ENCODE data around the gene RAPSN.

RAPSN gene

DNA sequence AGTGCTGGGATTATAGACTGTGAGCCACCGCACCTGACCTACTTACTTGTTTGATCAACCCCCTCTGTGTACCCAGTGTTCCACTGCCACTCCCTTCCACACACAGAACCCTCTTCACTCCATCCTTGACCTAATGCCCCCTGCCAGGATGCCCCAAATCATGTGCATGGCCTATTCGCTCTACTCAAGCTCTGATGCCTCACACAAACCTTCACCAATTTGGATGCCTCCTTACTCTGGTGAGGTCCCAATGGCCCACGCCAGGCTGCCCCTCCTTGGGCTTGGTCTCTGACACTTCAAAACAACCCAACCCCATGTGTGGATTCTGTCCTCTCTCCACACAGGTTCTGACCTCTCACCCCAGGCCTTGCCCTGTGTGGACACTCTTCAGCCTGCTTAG lies 13.2 kb downstream of the RAPSN start:
- in situ Hi-C loops (cut with MboI; ENCODE audit: low sequenced_read_pairs) = no loop called here

DNA sequence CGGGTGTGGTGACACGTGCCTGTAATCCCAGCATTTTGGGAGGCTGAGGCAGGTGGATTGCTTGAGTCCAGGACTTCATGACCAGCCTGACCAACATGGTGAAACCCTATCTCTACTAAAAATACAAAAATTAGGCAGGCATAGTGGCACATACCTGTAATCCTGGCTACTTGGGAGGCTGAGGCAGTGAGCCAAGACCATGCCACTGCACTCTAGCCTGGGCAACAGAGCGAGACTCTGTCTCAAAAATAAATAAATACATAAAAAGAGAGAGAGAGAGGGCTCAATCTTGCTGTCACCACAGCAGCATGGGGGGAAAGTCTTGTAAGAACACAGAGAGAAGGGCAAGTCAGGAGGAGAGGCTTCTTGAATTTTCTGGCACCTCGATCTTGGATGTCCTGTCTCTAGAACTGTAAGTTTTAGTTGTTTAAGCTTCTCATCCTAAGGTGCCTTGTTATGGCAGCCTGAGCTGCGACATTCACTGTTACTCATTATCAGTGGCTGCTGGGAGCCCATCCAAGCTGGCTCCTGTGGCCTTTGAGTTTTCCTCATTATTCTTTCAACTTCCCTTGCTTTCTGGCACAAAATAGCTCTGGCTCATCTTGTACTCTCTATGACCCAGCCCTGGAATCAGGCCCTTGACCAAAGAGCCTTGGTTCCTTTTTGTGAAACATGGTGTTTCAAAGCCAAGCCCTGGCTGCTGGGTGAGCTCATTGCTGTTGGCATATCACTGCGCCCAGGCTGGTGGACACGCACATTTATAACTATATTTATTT lies 14.7 kb downstream of the RAPSN start:
- in situ Hi-C loops (cut with MboI; ENCODE audit: low sequenced_read_pairs) = no loop called here

DNA sequence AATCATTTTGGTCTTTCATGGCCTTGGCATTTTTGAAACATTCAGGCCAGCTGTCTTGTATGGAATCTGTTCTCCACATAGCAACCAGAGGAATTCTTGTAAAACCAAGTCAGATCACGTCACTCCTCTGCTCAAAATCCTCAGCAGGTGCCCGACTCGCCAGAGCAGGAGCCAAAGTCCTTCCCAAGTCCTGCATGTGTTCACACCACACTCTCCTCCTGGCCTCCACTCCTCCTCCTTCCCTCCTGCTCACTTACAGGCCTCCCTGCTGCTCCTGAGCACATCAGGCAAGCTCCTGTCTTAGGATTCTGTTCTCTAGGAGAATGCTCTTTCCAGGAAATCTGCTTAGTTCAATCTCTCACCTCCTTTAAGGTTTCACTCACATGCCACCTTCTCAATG lies 15.8 kb downstream of the RAPSN start:
- in situ Hi-C loops (cut with MboI; ENCODE audit: low sequenced_read_pairs) = no loop called here

DNA sequence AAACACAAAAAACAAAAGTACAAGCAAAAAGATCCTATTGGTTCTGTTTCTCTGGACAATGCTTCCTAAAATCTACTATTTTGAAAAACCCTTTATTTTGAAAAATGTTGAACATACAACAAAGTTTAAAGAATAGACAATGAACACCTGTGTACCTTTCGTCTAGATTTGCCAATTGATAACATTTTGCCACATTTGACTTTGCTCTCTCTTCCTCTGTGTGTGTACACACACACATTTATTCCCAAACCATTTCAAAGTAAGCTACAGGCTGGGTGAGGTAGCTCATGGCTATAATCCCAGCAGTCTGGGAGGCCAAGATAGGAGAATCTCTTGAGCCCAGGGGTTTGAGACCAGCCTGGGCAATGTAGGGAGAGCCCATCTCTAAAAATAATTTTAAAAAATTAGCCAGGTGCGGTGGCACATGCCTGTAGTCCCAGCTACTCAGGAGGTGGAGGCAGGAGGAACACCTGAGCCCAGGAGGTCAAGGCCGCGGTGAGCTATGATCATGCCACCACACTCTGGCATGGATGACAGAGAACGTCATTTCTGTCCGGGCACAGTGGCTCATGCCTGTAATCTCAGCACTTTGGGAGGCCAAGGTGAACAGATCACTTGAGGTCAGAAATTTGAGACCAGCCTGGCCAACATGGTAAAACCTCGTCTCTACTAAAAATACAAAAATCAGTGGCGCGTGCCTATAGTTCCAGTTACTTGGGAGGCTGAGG lies 17.4 kb downstream of the RAPSN start:
- in situ Hi-C loops (cut with MboI; ENCODE audit: low sequenced_read_pairs) = no loop called here

DNA sequence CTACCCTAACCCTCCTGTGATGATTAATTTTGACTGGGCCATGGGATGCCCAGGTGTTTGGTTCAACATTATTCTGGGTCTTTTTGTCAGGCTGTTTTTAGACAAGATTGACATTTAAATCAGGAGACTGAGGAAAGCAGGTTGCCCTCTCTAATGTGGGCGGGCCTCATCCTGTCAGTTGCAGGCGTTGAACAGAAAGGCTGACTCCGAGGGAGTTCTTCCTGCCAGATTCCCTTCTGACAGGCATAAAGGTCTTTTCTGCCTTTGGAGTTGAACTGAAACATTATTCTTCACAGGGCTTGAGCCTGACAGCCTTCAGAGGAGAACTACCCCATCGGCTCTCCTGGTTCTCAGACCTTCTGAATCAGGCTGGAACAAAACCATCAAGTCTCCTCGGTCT lies 18.4 kb downstream of the RAPSN start:
- in situ Hi-C loops (cut with MboI; ENCODE audit: low sequenced_read_pairs) = no loop called here

DNA sequence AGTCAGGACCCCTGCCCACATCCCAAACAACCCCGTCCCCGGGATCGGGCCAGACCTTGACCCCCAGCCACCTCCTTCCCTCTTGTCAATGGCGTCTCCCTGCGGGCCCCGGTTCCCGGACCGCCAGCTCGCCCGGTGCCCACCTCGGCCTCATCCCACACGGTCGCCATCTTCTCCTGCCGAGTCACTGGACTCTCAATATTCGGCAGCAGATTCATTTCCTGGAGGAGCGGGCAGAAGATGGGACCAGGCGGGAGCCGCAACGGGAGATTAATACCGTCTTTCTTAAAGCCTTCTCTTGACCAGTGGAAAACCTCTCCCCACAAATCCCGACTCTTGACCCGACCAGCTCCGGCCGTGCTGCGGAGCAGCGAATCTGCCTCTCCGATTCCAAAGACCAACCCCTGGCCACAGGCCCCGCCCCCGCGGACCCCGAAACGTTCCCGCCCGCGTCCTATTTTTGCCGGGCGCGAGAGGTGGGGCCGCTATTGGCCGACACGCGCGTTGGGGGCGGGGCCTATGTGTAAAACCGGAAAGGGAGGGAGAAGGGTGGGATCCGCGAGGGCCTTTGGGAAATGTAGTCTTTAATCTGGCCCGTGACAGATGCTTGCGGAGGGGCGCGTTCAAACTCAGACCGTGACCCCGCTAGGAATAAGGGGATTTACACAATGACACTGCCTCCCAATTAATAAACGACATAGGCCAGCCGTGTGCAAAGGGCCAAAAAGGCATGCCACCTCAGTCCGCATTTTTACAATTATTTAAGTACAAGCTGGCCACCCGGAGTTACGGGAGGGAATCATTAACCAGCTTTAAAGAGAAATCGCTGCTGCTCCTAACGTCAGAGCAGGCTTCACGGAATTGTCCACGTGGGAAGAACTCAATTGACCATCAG lies 22.6 kb downstream of the RAPSN start, which contains the start of gene PSMC3:
Gene PSMC3 (minus strand): TSS at position 378 of the 895 bp plus-strand sequence. CDS start 160 bp downstream, at position 218.
- in situ Hi-C loops (cut with MboI; ENCODE audit: low sequenced_read_pairs) = no loop called here

DNA sequence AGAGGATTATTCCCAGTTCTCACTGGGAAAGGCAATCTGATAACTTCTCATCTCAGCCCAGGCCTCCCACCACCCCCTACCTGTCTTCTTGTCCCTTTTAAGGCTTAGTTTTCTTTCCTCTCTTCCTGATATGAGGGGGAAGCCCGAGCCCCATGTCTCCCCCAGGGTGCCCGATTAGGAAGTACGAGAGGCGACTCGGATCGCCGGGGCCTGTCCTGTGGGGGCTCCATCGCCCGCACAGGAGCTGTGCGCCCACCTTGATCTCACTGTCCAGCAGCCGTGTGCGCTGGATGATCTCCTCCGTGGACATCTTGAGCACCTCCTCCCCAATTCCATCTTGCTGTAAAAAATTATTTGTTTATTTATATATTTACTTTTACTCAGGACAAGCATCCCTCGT lies 23.3 kb downstream of the RAPSN start:
- in situ Hi-C loops (cut with MboI; ENCODE audit: low sequenced_read_pairs) = no loop called here

DNA sequence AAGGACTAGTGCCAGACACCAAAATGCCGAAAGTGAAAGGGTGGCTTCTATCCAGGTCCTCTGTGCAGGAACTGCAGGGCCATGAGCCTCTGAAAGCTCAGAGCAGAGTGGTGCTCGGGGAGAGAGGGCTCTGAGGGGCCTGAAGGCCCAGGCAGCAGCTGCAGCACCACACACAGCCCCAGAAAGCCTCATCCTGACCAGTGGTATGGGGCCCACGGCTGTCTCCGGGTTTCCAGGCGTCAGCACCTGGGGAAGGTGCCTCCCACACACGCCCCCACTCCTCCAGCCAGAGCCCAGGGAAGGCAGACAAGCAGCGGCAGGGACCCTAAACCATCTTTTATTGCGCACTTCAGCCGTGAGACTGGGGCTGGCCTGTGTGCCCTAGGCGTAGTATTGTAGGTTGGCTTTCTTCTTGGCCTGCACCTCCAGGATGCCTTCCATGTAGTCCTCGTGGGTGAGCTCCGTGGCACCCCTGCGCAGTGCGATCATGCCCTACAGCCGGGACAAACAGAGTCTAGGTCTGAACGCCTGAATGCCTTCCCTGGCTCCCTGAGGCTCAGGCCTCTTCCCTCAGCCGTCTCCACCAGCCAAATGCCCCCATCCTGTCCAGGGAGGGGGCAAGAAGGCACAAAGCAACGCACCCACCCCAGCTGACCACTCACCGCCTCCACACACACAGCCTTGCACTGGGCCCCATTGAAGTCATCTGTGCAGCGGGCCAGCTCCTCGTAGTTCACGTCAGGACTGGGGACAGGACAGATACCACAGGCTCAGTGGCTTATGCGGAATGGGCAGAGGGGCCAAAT lies 30.3 kb downstream of the RAPSN start:
- in situ Hi-C loops (cut with MboI; ENCODE audit: low sequenced_read_pairs) = no loop called here

DNA sequence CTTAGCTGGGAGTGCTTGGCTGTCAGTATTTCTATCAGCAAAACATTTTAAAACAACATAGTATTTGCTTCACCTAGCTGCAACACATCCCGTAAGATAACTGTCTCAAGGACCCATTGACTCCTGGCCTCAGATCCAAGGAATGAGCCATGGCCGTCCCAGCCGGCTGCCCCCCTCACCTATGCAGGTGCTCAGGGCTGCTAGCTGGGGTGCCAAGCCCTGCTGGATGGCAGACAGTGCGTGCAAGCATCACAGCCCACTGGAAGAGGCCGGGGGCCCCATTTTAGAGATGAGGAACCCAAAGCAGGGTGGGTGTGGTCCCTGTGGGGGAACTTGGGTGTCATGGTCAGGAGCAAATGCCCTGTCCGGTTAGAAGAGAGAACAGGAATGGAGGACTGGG lies 31.2 kb downstream of the RAPSN start:
- in situ Hi-C loops (cut with MboI; ENCODE audit: low sequenced_read_pairs) = no loop called here

DNA sequence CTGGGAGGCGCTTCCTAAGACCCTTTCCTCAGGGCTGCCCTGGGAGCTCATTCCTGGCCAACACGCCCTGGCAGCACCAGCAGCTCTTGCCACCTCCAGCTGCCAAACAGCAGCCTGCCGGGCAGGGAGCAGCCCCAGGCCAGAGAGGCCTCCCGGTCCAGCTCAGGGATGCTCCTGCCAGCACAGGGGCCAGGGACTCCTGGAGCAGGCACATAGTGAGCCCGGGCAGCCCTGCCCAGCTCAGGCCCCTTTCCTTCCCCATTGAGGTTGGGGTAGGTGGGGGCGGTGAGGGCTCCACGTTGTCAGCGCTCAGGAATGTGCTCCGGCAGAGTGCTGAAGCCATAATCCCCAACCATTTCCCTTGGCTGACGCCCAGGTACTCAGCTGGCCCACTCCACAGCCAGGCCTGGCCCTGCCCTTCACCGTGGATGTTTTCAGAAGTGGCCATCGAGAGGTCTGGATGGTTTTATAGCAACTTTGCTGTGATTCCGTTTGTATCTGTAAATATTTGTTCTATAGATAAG lies 32.9 kb downstream of the RAPSN start:
- in situ Hi-C loops (cut with MboI; ENCODE audit: low sequenced_read_pairs) = no loop called here

DNA sequence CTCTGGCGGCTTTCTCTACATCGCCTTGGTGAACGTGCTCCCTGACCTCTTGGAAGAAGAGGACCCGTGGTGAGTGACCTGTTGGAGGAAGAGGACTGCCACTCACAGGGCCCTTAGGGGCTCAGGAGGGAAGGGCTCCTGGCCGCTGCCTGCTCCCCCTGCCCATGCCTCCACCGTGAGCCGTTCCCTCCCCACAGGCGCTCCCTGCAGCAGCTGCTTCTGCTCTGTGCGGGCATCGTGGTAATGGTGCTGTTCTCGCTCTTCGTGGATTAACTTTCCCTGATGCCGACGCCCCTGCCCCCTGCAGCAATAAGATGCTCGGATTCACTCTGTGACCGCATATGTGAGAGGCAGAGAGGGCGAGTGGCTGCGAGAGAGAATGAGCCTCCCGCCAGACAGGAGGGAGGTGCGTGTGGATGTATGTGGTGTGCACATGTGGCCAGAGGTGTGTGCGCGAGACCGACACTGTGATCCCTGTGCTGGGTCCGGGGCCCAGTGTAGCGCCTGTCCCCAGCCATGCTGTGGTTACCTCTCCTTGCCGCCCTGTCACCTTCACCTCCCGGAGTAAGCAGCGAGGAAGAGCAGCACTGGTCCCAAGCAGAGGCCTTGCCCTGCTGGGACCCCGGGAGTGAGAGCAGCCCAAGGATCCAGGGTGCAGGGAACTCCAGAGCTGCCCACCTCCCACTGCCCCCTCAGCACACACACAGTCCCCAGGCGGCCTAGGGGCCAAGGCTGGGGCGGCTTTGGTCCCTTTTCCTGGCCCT lies 33.7 kb downstream of the RAPSN start:
- in situ Hi-C loops (cut with MboI; ENCODE audit: low sequenced_read_pairs) = no loop called here

DNA sequence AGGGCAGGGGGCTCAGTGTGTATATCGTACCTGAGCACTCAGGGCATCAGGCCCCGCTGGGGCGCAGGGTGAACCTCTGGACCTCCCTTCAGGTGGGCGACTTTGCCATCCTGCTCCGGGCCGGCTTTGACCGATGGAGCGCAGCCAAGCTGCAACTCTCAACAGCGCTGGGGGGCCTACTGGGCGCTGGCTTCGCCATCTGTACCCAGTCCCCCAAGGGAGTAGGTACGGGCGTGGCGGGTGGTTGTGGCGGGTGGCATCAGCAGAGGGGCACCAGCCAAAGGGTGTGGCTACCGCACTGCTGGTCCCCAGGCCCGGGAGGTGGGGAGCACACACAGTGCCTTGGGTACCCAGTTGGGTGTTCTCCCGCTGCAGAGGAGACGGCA lies 34.3 kb downstream of the RAPSN start:
- in situ Hi-C loops (cut with MboI; ENCODE audit: low sequenced_read_pairs) = no loop called here

DNA sequence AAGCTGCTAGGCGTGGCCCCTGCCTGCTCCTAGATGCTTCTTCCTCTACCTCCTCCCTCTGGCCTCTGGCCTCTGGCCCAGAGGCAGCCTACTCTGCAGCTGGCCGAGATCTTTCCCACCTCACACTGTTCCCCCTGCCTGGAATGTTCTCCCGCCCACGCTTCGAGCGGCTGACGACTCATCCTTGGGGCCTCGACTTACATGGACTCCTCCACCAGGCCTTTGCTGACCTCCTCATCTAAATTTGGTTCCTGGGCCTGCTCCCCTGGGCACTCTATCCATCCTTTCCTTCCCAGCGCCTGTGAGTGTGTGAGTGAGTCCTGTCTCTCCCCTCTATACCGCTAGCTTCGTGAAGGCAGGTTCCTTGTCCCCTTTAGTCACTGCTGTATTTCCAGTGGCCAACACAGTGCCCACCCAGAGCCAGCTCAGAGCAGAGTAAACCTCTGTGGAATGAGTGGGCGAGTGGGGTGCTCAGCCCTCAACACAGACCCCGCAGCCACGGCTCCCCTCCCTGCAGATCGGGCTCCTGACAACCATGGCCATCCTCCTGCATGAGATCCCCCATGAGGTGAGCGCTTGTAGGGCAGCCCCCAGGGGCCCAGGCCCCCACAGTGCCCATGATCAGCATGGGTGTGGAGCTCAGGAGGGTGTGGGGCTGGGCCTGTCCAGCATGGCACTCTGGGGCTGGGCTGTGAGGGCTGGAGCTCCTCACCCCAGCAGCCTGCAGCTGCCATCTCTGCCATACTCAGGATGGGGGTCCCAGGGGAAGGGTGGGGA lies 34.8 kb downstream of the RAPSN start:
- in situ Hi-C loops (cut with MboI; ENCODE audit: low sequenced_read_pairs) = no loop called here

DNA sequence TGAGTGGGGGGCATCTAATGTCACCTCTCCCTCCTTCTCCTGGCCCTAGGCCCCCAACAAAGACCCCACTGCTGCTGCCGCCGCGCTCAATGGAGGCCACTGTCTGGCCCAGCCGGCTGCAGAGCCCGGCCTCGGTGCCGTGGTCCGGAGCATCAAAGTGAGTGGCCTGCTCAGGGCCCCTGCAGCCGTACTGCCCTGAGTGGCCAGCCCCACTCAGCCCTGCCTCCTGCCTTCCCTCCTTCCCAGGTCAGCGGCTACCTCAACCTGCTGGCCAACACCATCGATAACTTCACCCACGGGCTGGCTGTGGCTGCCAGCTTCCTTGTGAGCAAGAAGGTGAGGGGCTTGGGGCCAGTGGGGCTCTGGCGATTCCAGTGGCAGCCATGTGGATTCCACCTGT lies 35.6 kb downstream of the RAPSN start:
- in situ Hi-C loops (cut with MboI; ENCODE audit: low sequenced_read_pairs) = no loop called here

DNA sequence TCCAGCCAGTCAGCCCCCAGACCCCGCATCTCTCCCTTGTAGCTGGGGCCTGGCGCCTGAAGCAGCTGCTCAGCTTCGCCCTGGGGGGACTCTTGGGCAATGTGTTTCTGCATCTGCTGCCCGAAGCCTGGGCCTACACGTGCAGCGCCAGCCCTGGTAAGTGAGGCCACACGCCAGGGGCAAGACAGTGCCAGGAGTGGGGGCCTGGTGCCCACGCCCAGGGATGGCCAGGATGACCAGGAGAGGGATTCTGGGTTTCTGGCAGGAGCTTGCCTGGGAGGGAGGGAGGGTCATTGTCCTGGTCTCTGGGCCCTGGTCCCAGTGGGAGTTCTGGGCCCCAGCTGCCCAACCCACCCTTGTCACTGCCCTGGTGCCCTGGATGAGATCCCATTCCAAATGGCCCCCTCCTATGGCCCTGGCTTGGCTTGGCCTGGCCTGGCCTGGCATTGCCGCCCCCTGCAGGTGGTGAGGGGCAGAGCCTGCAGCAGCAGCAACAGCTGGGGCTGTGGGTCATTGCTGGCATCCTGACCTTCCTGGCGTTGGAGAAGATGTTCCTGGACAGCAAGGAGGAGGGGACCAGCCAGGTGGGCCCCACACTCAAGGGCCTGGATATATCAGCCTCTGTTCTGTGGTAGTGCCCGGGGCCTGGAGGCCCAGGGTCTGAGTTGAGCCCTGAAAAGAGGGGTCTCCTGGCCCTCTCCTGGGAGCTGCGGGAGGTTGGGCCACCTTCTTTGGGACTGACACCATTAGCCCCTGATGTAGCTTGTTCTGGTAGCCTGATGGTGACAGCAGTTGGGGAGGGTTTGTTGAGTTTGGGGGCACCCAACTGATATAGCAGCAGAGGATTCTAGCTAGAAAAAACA lies 36.8 kb downstream of the RAPSN start:
- in situ Hi-C loops (cut with MboI; ENCODE audit: low sequenced_read_pairs) = no loop called here

DNA sequence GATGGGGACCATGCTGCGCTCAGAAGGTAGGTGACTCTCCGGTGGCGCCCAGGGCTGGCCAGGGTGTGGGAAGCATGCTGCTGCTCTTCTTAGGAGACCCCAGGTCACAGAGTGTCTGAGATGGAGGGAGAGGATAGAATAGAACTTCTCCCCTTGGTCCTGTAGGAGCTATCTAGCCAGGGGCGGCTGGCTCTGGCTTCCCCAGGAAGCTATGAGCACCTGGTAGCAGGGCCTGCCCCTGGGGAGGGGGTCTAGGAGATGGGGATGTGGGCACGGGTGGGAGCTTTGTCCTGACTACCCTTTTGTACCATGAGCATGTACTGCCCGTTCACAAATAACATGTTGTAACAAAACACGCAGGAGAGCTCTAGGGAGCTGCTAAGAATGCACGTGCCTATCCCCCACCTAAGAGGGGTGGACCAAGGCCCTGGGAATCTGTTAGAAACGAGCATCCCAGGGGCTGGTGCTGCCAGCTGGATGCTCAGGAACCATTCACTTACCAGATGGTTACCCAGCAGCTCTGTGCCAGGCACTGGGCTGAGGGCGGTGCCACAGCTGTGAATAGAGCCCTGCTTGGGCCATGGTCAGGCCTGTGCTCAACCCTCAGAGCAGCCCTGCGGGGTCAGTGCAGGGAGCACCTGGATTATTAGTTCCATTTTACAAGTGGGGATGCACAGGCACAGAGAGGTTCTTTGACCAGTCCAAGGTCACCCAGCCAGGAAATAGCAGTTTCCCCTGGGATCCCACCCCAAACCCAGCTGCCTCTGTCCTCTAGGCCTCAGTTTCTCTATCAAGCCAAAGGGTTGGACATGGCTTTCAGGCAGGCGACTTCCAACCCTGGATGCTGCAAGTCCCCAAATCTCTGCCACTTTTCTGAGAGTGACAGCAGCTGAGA lies 38.3 kb downstream of the RAPSN start:
- in situ Hi-C loops (cut with MboI; ENCODE audit: low sequenced_read_pairs) = no loop called here
